ENCODE results near the gene SETDB1. TPM values are rescaled to one million over a fixed set of nuclear protein-coding genes. Genes with fewer than 3 reads are reported as not detected.
"Not testable (repeated sequence)": the region's sequence is repeated elsewhere in the genome, so short reads cannot be mapped to it uniquely, and the experiment has no call there.

Gene SETDB1
- 10 to 100 TPM; 57.3 to 94.9 (median 61.7) TPM for total RNA-seq
- 10 to 100 TPM; 13.4 to 16.7 TPM for polyA plus RNA-seq
- total RNA-seq = 87.5 reads per million, percentile 82 among the genes with 10 or more reads in this experiment

GRCh38 chr1:150926097-150926741, at the start of gene SETDB1:
Gene SETDB1 (plus strand): TSS chr1:150926363. CDS start chr1:150927715, 1,352 bp downstream.
- peaks cover 0 to 6% (median 0%) of the 10 kb centered on the region in 11 donors for H3K9me3 Mint-ChIP-seq
- POLR2A ChIA-PET = interaction anchor here (0.6 to 1.4 kb wide), 5 partner anchors 45 to 701 kb away, joined by 3 to 6 read pairs (median 4); partner anchors contain the start of gene ARNT
- peak within 1 kb of the TSS; percentile 92 to 99 (median 95) for H3K27ac Mint-ChIP-seq
- Histone ChIP-seq H3K4me1 (ENCODE audit: control insufficient read depth in 2 of 2, insufficient read depth in 2 of 2, low read length in 2 of 2) (peaks cover 0 to 7% of the 10 kb centered on the region in 2 donors), H3K36me3 (ENCODE audit: control insufficient read depth in 2 of 3, insufficient read depth in 3 of 3, low read length in 3 of 3) (peaks cover 4 to 32% (median 15%) of the 10 kb centered on the region in 3 experiments), H3K4me3 (ENCODE audit: low read length) (peak within 1 kb of the TSS; percentile 92), H3K27me3 (ENCODE audit: control insufficient read depth in 2 of 2, insufficient read depth in 2 of 2, low read length in 2 of 2) (no peaks in the 10 kb centered on the region), H3K27ac (ENCODE audit: low read depth, low read length) (peak within 1 kb of the TSS; percentile 91), H3K9me3 (ENCODE audit: control insufficient read depth in 2 of 3, low read length in 3 of 3) (no peaks in the 10 kb centered on the region)
- peak; percentile 69 to 93 (median 90) for DNase-seq
- no peaks in the 10 kb centered on the region for H3K27me3 Mint-ChIP-seq
- H3K36me3 Mint-ChIP-seq = peaks cover 9 to 35% (median 26%) of the 10 kb centered on the region in 5 donors
- peaks cover 15 to 35% (median 27%) of the 10 kb centered on the region in 7 donors for H3K4me1 Mint-ChIP-seq
- peak; percentile 98 for ATAC-seq
- intact Hi-C loops (cut with micrococcal nuclease) = loop anchor here (1.0 to 5.0 kb wide), 18 partner anchors 48 to 562 kb away; partner anchors contain the start of genes ARNT (in 2 of the 2), ENSA (in 2 of the 2), GOLPH3L (in 2 of the 2) and PRUNE1 (in 2 of the 2)
- peak within 1 kb of the TSS; percentile 92 to 97 (median 94) for H3K4me3 Mint-ChIP-seq
- CTCF ChIA-PET = interaction anchor here (0.7 kb wide), 1 partner anchor 112 kb away, joined by 3 read pairs; no protein-coding TSS in a partner anchor

- ChIA-PET CTCF (interaction anchor here (0.6 to 0.8 kb wide), 4 partner anchors 20 to 867 kb away, joined by 4 to 7 read pairs (median 5); no protein-coding TSS in a partner anchor), POLR2A (interaction anchor here (0.6 kb wide), 1 partner anchor 10 kb away, joined by 3 read pairs; no protein-coding TSS in a partner anchor)
- H3K27ac ChIP-seq (ENCODE audit: low read depth, low read length); H3K9me3 ChIP-seq (ENCODE audit: control insufficient read depth in 2 of 3, low read length in 3 of 3); H3K27ac Mint-ChIP-seq; H3K36me3 ChIP-seq (ENCODE audit: control insufficient read depth in 2 of 3, insufficient read depth in 3 of 3, low read length in 3 of 3); H3K27me3 Mint-ChIP-seq; H3K4me3 Mint-ChIP-seq; ATAC-seq; H3K27me3 ChIP-seq (ENCODE audit: control insufficient read depth in 2 of 2, insufficient read depth in 2 of 2, low read length in 2 of 2); DNase-seq; H3K36me3 Mint-ChIP-seq; H3K4me3 ChIP-seq (ENCODE audit: low read length); H3K9me3 Mint-ChIP-seq: not testable (repeated sequence)
- peaks cover 10 to 34% (median 25%) of the 10 kb centered on the region in 7 donors for H3K4me1 Mint-ChIP-seq
- peaks cover 0 to 18% of the 10 kb centered on the region in 2 donors for H3K4me1 ChIP-seq (ENCODE audit: control insufficient read depth in 2 of 2, insufficient read depth in 2 of 2, low read length in 2 of 2)
- intact Hi-C loops (cut with micrococcal nuclease) = loop anchor here in 1 of 2 donors (5.0 kb wide), 1 partner anchor 317 kb away; no protein-coding TSS in a partner anchor
These were observed 47.2 kb upstream of the SETDB1 start for GRCh38 chr1:150878931-150879330.

GRCh38 chr1:150881331-150882070, 44.7 kb upstream of the SETDB1 start:
- ChIA-PET POLR2A (no interaction called here), CTCF (interaction anchor here (0.6 to 1.1 kb wide), 2 partner anchors 12 to 29 kb away, joined by 3 to 4 read pairs; no protein-coding TSS in a partner anchor)
- Histone ChIP-seq H3K4me1 (ENCODE audit: control insufficient read depth in 2 of 2, insufficient read depth in 2 of 2, low read length in 2 of 2) (no peaks in the 10 kb centered on the region), H3K27ac (ENCODE audit: low read depth, low read length) (no peak overlapping the region), H3K9me3 (ENCODE audit: control insufficient read depth in 2 of 3, low read length in 3 of 3) (no peaks in the 10 kb centered on the region), H3K36me3 (ENCODE audit: control insufficient read depth in 2 of 3, insufficient read depth in 3 of 3, low read length in 3 of 3) (no peaks in the 10 kb centered on the region), H3K27me3 (ENCODE audit: control insufficient read depth in 2 of 2, insufficient read depth in 2 of 2, low read length in 2 of 2) (no peaks in the 10 kb centered on the region), H3K4me3 (ENCODE audit: low read length) (no peak overlapping the region)
- Mint-ChIP-seq H3K4me3 (no peak overlapping the region), H3K36me3 (no peaks in the 10 kb centered on the region), H3K9me3 (no peaks in the 10 kb centered on the region), H3K27me3 (no peaks in the 10 kb centered on the region), H3K27ac (no peak overlapping the region), H3K4me1 (peaks cover 0 to 20% (median 7%) of the 10 kb centered on the region in 7 donors)
- ATAC-seq = peak; percentile 43
- intact Hi-C loops (cut with micrococcal nuclease) = no loop called here
- DNase-seq = no peak

GRCh38 chr1:150883121-150883520, 43.0 kb upstream of the SETDB1 start:
- DNase-seq; intact Hi-C loops (cut with micrococcal nuclease); H3K9me3 Mint-ChIP-seq; ATAC-seq; H3K36me3 Mint-ChIP-seq; H3K4me3 Mint-ChIP-seq; H3K27ac ChIP-seq (ENCODE audit: low read depth, low read length); H3K36me3 ChIP-seq (ENCODE audit: control insufficient read depth in 2 of 3, insufficient read depth in 3 of 3, low read length in 3 of 3); H3K4me1 ChIP-seq (ENCODE audit: control insufficient read depth in 2 of 2, insufficient read depth in 2 of 2, low read length in 2 of 2); POLR2A ChIA-PET; H3K4me3 ChIP-seq (ENCODE audit: low read length); H3K27me3 Mint-ChIP-seq; H3K9me3 ChIP-seq (ENCODE audit: control insufficient read depth in 2 of 3, low read length in 3 of 3); H3K27me3 ChIP-seq (ENCODE audit: control insufficient read depth in 2 of 2, insufficient read depth in 2 of 2, low read length in 2 of 2); H3K27ac Mint-ChIP-seq: not testable (repeated sequence)
- H3K4me1 Mint-ChIP-seq = peaks cover 0 to 17% (median 0%) of the 10 kb centered on the region in 7 donors
- CTCF ChIA-PET = interaction anchor here (0.6 kb wide), 2 partner anchors 47 to 113 kb away, joined by 3 read pairs; no protein-coding TSS in a partner anchor

GRCh38 chr1:150887018-150887417, 39.1 kb upstream of the SETDB1 start, which contains the start of gene CTXND2:
Gene CTXND2 (plus strand): TSS chr1:150887136. CDS start chr1:150912315, 25,179 bp downstream.
- H3K4me1 ChIP-seq (ENCODE audit: control insufficient read depth in 2 of 2, insufficient read depth in 2 of 2, low read length in 2 of 2) = peaks cover 11 to 16% of the 10 kb centered on the region in 2 donors
- H3K4me3 Mint-ChIP-seq = no peak within 1 kb of the TSS
- ChIA-PET POLR2A (interaction anchor here (0.6 kb wide), 1 partner anchor 735 kb away, joined by 3 read pairs; no protein-coding TSS in a partner anchor), CTCF (interaction anchor here (1.0 kb wide), 1 partner anchor 35 kb away, joined by 4 read pairs; no protein-coding TSS in a partner anchor)
- H3K27me3 Mint-ChIP-seq = peaks cover 0 to 6% (median 0%) of the 10 kb centered on the region in 5 donors
- peaks cover 19 to 38% (median 29%) of the 10 kb centered on the region in 7 donors for H3K4me1 Mint-ChIP-seq
- no peaks in the 10 kb centered on the region for H3K27me3 ChIP-seq (ENCODE audit: control insufficient read depth in 2 of 2, insufficient read depth in 2 of 2, low read length in 2 of 2)
- no peaks in the 10 kb centered on the region for H3K9me3 ChIP-seq (ENCODE audit: control insufficient read depth in 2 of 3, low read length in 3 of 3)
- peak within 1 kb of the TSS in 1 of 9 donors; percentile 33 for H3K27ac Mint-ChIP-seq
- ATAC-seq (no peak), DNase-seq (no peak)
- H3K36me3 Mint-ChIP-seq = peaks cover 0 to 3% (median 0%) of the 10 kb centered on the region in 5 donors
- intact Hi-C loops (cut with micrococcal nuclease) = no loop called here
- peaks cover 0 to 2% (median 0%) of the 10 kb centered on the region in 11 donors for H3K9me3 Mint-ChIP-seq
- no peaks in the 10 kb centered on the region for H3K36me3 ChIP-seq (ENCODE audit: control insufficient read depth in 2 of 3, insufficient read depth in 3 of 3, low read length in 3 of 3)
- H3K27ac ChIP-seq (ENCODE audit: low read depth, low read length) = no peak within 1 kb of the TSS
- no peak within 1 kb of the TSS for H3K4me3 ChIP-seq (ENCODE audit: low read length)

- Mint-ChIP-seq H3K36me3 (peaks cover 0 to 3% (median 0%) of the 10 kb centered on the region in 5 donors), H3K4me3 (peak overlapping the region in 1 of 10 donors; percentile 67), H3K9me3 (peaks cover 0 to 2% (median 0%) of the 10 kb centered on the region in 11 donors), H3K27ac (no peak overlapping the region), H3K27me3 (peaks cover 0 to 6% (median 0%) of the 10 kb centered on the region in 5 donors), H3K4me1 (peaks cover 16 to 34% (median 29%) of the 10 kb centered on the region in 7 donors)
- H3K9me3 ChIP-seq (ENCODE audit: control insufficient read depth in 2 of 3, low read length in 3 of 3) = no peaks in the 10 kb centered on the region
- no peak overlapping the region for H3K27ac ChIP-seq (ENCODE audit: low read depth, low read length)
- CTCF ChIA-PET = no interaction called here
- H3K4me3 ChIP-seq (ENCODE audit: low read length) = no peak overlapping the region
- DNase-seq = no peak
- POLR2A ChIA-PET = no interaction called here
- no peak for ATAC-seq
- intact Hi-C loops (cut with micrococcal nuclease) = no loop called here
- peaks cover 11 to 16% of the 10 kb centered on the region in 2 donors for H3K4me1 ChIP-seq (ENCODE audit: control insufficient read depth in 2 of 2, insufficient read depth in 2 of 2, low read length in 2 of 2)
- H3K27me3 ChIP-seq (ENCODE audit: control insufficient read depth in 2 of 2, insufficient read depth in 2 of 2, low read length in 2 of 2) = no peaks in the 10 kb centered on the region
- no peaks in the 10 kb centered on the region for H3K36me3 ChIP-seq (ENCODE audit: control insufficient read depth in 2 of 3, insufficient read depth in 3 of 3, low read length in 3 of 3)
These were observed 37.4 kb upstream of the SETDB1 start for GRCh38 chr1:150888727-150889126.
